Endometrial microvascular endothelial cells (primary cell): Measurements from ENCODE around the gene SLC35G4. TPM values are rescaled to one million over a fixed set of nuclear protein-coding genes. Genes with fewer than 3 reads are reported as not detected.
"Not testable (repeated sequence)": the region's sequence is repeated elsewhere in the genome, so short reads cannot be mapped to it uniquely, and the experiment has no call there.

ENCODE experiments used
- in situ Hi-C: cut with HindIII; loops from 2 replicates; pipeline ENCODE4 v1.10.0; 2017; ENCODE audit warnings: low sequenced_read_pairs, low pct_unique_long_range_greater_than_20kb; ENCODE audit errors: inconsistent ontology term
- total RNA-seq: library from RNA; depleted of rRNA; stranded (reverse); fragments of >200 nt; gene quantifications from one replicate; pipeline ENCODE4 v1.2.3, GENCODE V29; 2015; ENCODE audit errors: inconsistent ontology term

The SLC35G4 gene
- not detected for total RNA-seq

DNA sequence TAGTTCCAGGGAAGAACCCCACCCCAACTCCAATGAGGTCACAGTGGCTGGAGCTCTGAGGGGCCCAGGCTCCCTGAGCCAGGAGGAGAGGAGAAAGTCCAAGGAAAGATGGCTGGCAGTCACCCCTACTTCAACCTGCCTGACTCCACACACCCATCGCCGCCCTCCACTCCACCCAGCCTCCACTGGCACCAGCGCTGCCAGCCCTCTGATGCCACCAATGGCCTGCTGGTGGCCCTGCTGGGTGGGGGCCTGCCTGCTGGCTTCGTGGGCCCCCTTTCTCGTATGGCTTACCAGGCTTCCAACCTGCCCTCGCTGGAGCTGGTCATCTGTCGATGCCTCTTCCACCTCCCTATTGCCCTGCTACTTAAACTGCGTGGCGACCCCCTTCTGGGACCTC lies at the start of gene SLC35G4:
TSS of gene SLC35G4 (plus strand) at position 109 of the 400 bp plus-strand sequence. CDS start at position 109, 0 bp downstream.
- in situ Hi-C loops, result not testable (repeated sequence)

DNA sequence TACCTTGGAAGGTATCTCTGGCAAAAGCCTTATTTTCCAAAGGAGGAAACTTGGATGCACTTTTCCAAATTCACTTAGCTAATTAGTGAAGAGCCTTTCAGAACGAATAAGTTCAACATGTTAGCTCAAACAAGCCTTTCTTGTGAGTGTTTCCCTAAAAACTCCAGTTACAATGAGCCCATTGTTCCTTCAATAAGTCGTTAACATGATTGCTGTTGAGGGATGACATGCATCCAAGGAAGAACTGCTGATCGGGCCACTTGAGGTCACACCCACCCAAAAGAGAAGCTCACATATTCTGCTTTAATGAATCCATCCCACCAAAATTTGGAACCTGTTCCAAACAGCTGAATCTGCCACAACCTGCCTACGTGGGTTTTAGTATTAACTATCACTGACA lies 48.1 kb upstream of the SLC35G4 start:
- in situ Hi-C loops, result no loop called here

DNA sequence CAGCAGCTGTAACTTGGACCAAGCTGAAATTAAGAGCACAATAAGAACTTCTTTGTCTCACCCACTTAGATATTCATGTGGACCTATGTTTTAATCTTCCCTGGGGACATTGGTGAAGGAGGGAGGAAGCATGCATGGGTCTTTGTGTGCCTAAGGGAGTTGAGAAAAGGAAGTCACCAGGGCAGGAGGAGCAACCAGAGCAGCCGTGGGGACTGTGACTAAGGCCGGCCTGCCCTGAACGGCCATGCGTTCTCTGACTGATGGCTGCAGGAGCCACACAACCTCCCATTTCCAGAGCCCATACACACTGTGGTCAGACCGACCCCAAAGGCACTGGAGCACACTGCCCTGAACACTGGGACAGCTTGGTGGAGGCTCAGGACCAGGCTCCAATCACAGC lies 43.7 kb upstream of the SLC35G4 start:
- in situ Hi-C loops, result no loop called here

- in situ Hi-C loops, result no loop called here
Measured at GRCh38 chr18:11566236-11566965, 43.0 kb upstream of the SLC35G4 start.

DNA sequence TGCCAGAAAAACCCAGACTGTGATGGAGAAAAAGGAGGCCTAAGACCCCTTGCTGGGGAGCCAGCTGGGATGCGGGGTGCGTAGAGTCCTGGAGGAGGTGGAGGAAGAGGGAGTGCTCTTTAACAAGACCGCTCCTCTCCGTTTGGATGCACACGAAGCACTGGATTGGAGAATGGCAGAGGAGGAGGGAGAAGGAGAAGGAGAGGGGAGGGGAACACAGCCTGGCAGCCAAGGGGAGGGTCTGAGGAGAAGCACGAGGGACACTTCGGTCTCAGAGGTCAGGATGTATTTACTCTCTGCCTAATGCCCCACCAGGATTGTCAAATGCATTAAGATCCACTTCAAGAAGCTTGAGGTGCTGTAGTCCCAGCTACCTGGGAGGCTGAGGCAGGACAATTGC lies 42.0 kb upstream of the SLC35G4 start:
- in situ Hi-C loops, result no loop called here

DNA sequence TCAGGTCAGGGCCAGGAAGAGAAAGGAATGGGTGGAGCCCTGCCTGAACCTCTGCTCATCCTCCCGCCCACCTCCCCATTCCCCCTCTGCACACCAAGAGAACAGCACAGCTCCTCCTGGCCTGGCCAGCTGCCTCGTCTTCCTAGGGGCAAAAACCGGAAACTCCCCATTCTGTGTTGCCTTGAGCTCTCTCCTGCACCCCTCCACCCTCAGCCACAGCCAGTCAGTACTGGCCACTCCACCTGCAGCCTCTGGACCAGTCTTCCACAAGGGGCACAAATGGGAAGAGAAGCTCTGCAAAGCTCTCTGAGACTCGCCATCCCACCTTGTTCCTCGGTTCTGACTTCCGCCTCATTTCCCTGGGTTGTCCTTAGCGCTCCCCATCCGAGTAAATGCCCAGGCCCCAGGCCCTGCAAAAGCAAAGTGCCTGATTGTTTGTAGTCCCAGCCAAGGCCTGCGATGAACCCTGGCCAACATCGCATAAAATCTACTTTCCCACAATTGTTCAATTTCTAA lies 39.3 kb upstream of the SLC35G4 start:
- in situ Hi-C loops, result no loop called here

DNA sequence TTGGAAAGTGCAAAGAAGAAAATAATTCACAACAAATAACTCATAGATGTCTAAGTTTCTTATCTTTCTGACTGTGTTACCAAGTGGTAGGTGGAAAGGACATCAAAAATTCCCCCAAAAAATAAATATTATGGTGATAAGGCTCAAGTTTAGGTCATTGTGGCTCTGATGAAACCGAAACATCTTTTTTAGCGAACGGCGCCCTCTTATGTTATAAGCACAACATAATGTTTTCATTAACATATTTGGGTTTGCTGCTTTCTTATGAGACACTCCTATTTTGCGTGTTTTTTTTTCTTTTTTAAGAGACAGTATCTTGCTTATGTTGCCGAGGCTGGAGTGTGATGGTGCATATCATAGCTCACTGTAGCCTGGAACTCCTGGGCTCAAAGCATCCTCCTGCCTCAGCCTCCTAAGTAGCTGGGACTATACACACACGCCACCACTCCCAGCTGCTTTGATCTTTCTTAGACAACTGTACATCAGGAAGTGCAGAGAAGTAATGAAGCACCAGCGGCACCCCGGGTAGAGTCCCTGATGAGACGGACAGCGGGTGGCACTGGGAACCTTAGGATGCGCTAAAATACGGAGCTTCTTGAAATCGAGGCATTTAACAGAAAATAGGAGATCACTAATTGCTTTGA lies 38.5 kb upstream of the SLC35G4 start:
- in situ Hi-C loops, result no loop called here

GRCh38 chr18:11572201-11572600 lies 37.2 kb upstream of the SLC35G4 start:
- in situ Hi-C loops, result no loop called here

DNA sequence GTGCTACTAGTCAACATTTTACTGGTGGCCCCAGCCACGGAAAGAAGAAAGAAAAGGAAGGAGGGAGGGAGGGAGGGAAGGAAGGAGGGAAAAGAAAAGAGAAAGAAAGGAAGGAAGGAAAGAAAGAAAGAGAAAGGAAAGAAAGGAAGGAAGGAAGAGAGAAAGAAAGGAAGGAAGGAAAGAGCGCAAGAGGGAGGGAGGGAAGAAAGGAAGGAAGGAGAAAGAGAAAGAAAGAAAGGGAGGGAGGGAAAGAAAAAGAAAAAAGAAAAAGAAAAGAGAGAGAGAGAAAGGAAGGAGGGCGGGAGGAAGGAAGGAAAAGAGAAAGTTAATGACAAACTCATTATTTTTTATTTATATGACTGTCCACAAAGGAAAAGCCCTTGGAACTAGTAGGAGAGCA lies 34.9 kb upstream of the SLC35G4 start:
- in situ Hi-C loops, result no loop called here

DNA sequence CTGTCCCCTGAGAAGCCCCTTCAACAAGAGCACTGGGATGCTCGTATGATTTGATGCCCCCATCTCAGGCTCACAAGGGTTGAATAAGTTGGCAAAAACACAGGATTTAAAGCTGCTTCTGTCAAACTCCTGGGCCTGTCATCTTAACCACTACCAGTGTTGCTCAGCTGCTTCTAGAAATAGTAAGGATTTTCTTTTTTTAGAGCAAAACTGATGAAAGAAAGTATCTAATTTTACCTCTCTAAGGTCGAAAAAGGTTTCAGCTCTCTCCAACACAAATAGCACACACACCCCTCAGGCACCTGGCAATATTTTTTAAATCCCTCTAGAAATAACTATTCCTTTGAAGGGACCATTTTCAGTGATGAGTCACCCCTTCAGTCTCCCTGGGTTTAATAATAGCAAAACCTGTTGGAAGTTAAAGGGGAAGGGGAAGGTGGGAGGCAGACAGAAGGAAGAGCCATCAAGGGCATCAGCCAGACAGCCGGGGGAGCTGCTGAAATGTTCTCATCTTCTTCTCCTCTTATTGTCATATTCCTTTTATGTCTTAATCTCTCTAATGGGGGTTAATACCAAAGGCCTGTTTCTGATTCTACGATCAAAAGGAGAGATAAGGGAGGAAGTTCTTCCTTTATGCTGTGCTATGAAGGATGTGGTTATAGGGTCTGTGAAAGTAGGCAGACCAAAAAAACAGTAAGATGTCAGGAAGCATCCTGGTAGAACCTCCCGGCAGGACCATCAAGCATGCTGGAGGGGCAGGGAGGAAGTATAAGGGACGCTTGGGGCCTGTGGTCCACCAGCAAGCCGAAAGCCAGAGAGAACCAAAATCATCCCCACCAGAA lies 31.9 kb upstream of the SLC35G4 start:
- in situ Hi-C loops, result no loop called here

GRCh38 chr18:11578799-11579198 lies 30.6 kb upstream of the SLC35G4 start:
- in situ Hi-C loops, result no loop called here

GRCh38 chr18:11579916-11580315 lies 29.5 kb upstream of the SLC35G4 start:
- in situ Hi-C loops, result no loop called here

- in situ Hi-C loops, result no loop called here
Measured at GRCh38 chr18:11581286-11581685, 28.1 kb upstream of the SLC35G4 start.

DNA sequence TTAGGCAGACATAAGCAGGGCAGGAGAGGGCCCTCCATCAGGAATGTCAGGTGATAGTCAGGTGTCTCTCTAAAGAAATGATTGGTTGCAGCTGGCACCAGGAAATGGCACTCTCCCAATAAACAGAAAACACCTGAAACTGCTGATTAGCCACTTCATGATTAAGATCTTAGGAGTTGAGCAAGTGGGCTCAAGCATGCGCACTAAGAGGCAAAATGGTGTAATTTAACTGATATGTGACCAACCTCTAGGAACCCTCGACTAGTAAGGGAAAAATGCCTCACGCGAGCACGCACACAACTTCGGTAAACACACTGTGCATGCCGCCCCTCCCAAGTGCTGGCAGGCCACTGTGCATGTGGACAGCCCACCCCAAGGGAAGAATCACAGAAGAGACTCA lies 23.8 kb upstream of the SLC35G4 start:
- in situ Hi-C loops, result no loop called here

DNA sequence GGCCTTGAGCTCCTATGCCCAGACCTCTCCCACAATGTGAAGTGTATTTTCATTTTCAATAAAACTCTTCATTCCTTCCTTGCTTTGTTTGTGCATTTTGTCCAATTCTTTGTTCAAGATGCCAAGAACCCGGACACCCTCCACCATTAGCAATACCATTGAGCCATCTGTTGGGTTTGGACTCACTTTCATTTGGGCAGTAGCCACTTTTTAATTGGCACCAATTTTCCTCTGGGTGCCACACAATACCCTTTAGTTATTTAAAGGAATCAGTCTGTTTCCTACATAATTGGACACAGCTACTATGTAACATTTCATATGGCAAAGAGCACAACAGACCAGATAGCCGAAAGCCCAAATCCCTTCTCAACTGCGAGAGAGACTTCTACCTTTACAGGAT lies 22.5 kb upstream of the SLC35G4 start:
- in situ Hi-C loops, result no loop called here

- in situ Hi-C loops, result no loop called here
Measured at GRCh38 chr18:11587432-11587831, 22.0 kb upstream of the SLC35G4 start.

DNA sequence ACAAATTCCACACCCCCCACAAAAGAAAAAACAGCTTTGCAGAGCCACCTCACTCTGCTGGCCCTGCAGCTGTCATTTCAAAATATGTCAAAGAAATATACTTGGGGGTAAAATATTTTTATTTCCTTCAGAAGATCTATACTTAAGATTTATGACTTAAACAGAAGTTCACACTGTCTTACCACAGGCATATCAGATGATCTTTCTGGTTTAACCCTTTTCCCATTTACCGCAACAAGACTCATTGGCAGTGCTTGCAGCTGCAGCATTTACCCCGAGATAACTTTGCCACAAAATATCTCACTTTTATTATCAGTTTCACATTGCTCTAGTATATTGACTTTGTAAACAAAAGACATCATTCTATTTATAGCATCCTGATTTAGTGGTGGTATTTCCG lies 21.6 kb upstream of the SLC35G4 start:
- in situ Hi-C loops, result no loop called here

DNA sequence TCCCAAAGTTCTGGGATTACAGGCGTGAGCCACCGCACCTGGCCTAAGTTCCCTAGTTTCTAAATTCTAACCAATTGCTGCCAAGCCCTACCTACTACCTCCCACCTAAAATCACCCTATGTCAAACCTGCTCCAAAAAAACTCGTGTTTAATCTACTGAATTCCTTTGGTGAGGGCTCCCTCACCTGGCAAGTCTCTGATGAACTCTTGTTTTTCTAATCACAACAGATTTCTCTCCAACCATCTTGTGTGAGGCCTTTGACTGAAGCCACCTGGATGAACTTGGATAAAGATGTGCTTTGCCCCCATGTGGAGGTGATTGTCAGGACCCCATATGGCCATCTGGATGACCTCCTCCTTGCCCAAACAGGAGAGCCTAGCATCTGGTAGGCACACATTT lies 17.4 kb upstream of the SLC35G4 start:
- in situ Hi-C loops, result no loop called here

GRCh38 chr18:11600321-11600720 lies 9.1 kb upstream of the SLC35G4 start:
- in situ Hi-C loops, result no loop called here

DNA sequence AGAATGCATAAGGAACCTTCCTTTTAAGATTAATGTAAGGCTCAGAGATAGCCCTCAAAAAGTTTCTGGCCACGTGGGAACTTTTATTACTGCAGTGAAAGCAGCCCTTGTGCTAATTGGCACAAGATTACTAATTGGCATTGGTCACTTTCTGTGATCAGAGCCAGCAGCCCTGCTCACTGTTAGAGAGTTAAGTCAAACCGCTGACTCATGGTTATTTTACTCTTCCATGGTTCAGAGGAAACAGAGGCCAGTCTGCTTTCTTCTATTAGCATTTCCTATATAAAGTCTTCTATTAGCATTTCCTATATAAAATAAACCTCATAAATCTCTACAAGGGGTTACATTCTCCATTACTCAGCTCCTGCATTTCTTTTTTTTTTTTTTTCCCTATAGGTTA lies 1.5 kb upstream of the SLC35G4 start:
- in situ Hi-C loops, result no loop called here
